PFSK-1 (cell line): ENCODE data around the gene LAMA1.

Experiments used
- FOXP2 ChIP-seq: optimal IDR thresholded peaks from 2 replicates; pipeline ENCODE3; 2011; ENCODE audit warnings: borderline replicate concordance, control low read depth, inconsistent platforms; ENCODE audit not compliant: insufficient read depth; ENCODE audit errors: extremely low read length, extremely low read depth
- POLR2AphosphoS5 ChIP-seq: IDR thresholded peaks from 2 replicates; pipeline ENCODE4 v1.6.1; 2012; ENCODE audit warnings: low read depth, mild to moderate bottlenecking, control low read depth, low read length, moderate library complexity
- REST ChIP-seq, 2 experiments: IDR thresholded peaks; 2 replicates each; pipeline versions ENCODE4 v1.6.1 to v1.8.0; 2011 to 2012; ENCODE audit warnings: low read depth in 2 of 2, low read length in 2 of 2, control low read depth in 1 of 2, inconsistent platforms in 1 of 2, mild to moderate bottlenecking in 1 of 2, moderate library complexity in 1 of 2; ENCODE audit not compliant: insufficient read depth in 1 of 2
- SIN3A ChIP-seq: IDR thresholded peaks from 2 replicates; pipeline ENCODE4 v1.6.1; 2012; ENCODE audit warnings: mild to moderate bottlenecking, low read length, moderate library complexity, borderline replicate concordance; ENCODE audit not compliant: insufficient read depth
- TAF1 ChIP-seq: IDR thresholded peaks from 2 replicates; pipeline ENCODE4 v1.6.1; 2012; ENCODE audit warnings: low read length, control low read depth, borderline replicate concordance; ENCODE audit not compliant: insufficient read depth

The LAMA1 gene

GRCh38 chr18:7132356-7133150, 15.0 kb upstream of the LAMA1 start:
- TF ChIP-seq TAF1 (no peak), POLR2AphosphoS5 (no peak), FOXP2 (no peak), SIN3A (no peak), REST (IDR thresholded peaks at IDR 0.05; ENCODE audit: insufficient read depth in 1 of 2, low read depth in 2 of 2, low read length in 2 of 2) (no peak)

GRCh38 chr18:7122376-7122775, 4.8 kb upstream of the LAMA1 start:
- TF ChIP-seq TAF1 = no peak
- TF ChIP-seq FOXP2 = no peak
- no peak for TF ChIP-seq SIN3A
- no peak for TF ChIP-seq POLR2AphosphoS5
- no peak for TF ChIP-seq REST (IDR thresholded peaks at IDR 0.05; ENCODE audit: insufficient read depth in 1 of 2, low read depth in 2 of 2, low read length in 2 of 2)

- TF ChIP-seq REST (IDR thresholded peaks at IDR 0.05; ENCODE audit: insufficient read depth in 1 of 2, low read depth in 2 of 2, low read length in 2 of 2) (no peak), FOXP2 (no peak)
Observed at GRCh38 chr18:7116792-7117389, 706 bp downstream of the LAMA1 start.

GRCh38 chr18:7116001-7116730, 1.4 kb downstream of the LAMA1 start:
- TF ChIP-seq POLR2AphosphoS5 = no peak
- no peak for TF ChIP-seq SIN3A
- TF ChIP-seq TAF1 = no peak
- TF ChIP-seq FOXP2 = no peak
- TF ChIP-seq REST (IDR thresholded peaks at IDR 0.05; ENCODE audit: insufficient read depth in 1 of 2, low read depth in 2 of 2, low read length in 2 of 2) = no peak
